Panc1 (cell line): ENCODE measurements around the gene POTEF. TPM values are rescaled to one million over a fixed set of nuclear protein-coding genes. Genes with fewer than 3 reads are reported as not detected.
"Not testable (repeated sequence)": the region's sequence is repeated elsewhere in the genome, so short reads cannot be mapped to it uniquely, and the experiment has no call there.

Experiments used
- ATAC-seq: fragments of 200-7000 bp; cut with Tn5 transposase; 2 replicates; pipeline ENCODE4 v1.9.1; 2020; ENCODE audit warnings: mild to moderate bottlenecking, moderate library complexity
- Bru-seq: library from RNA; stranded (reverse); fragments of 400-500 nt; gene quantifications from one replicate; lab custom pipeline; 2021; lab: Mats Ljungman, UMichigan
- BruChase-seq, 2 experiments: library from RNA; stranded (reverse); fragments of 400-500 nt; gene quantifications; one replicate each; lab custom pipeline; 2021; lab: Mats Ljungman, UMichigan
- BruUV-seq: library from RNA; stranded (reverse); fragments of 400-500 nt; replicated peaks from 2 replicates; lab custom pipeline; 2021; lab: Mats Ljungman, UMichigan
- CTCF ChIA-PET: fragments of 300-600 bp; sonication (Branson Sonifier 250); formaldehyde crosslinking; loops from one replicate; lab custom pipeline; 2022; ENCODE audit warnings: antibody characterized with exemption; lab: Charles Lee
- POLR2A ChIA-PET: fragments of 300-600 bp; sonication (Branson Sonifier 250); formaldehyde crosslinking; loops from one replicate; lab custom pipeline; 2022; ENCODE audit warnings: antibody characterized with exemption; lab: Charles Lee
- DNase-seq: peaks from one replicate; pipeline ENCODE4 v3.0.0-alpha.2; 2010; ENCODE audit warnings: low read depth, low spot score
- H3K27ac ChIP-seq: 2 replicates; pipeline ENCODE4 v1.5.1; 2011; ENCODE audit warnings: mild to moderate bottlenecking, low read length, inconsistent platforms
- H3K27me3 ChIP-seq: fragments of 200-500 bp; sonication (Bioruptor generic); 2 replicates; pipeline ENCODE4 v1.6.0; 2014; ENCODE audit warnings: low read length, inconsistent platforms; ENCODE audit not compliant: control insufficient read depth, insufficient read depth
- H3K36me3 ChIP-seq: fragments of 200-500 bp; sonication (Bioruptor generic); 2 replicates; pipeline ENCODE4 v1.5.1; 2014; ENCODE audit warnings: inconsistent platforms, mild to moderate bottlenecking, low read length, moderate library complexity; ENCODE audit not compliant: control insufficient read depth, insufficient read depth
- H3K4me1 ChIP-seq: 2 replicates; pipeline ENCODE4 v1.5.1; 2011; ENCODE audit warnings: inconsistent platforms, mild to moderate bottlenecking, low read length, moderate library complexity; ENCODE audit not compliant: control insufficient read depth, insufficient read depth
- H3K4me3 ChIP-seq, 2 experiments: 2 replicates each; pipeline ENCODE4 v1.5.1; 2011 to 2012; ENCODE audit warnings: low read depth in 2 of 2, low read length in 2 of 2, mild to moderate bottlenecking in 2 of 2, inconsistent platforms in 1 of 2, moderate library complexity in 1 of 2
- H3K9me3 ChIP-seq: fragments of 200-500 bp; sonication (Bioruptor generic); 2 replicates; pipeline ENCODE4 v1.5.1; 2014; ENCODE audit warnings: low read depth, mild to moderate bottlenecking, inconsistent platforms, low read length, moderate library complexity; ENCODE audit not compliant: control insufficient read depth, insufficient read depth
- CTCF ChIP-seq: fragments of 450-650 bp; IDR thresholded peaks from 2 replicates; pipeline ENCODE4 v1.5.1; 2017; ENCODE audit warnings: mild to moderate bottlenecking
- POLR2AphosphoS5 ChIP-seq: IDR thresholded peaks from 2 replicates; pipeline ENCODE4 v1.6.1; 2012; ENCODE audit warnings: mild to moderate bottlenecking, low read depth, low read length, moderate library complexity
- REST ChIP-seq, 2 experiments: IDR thresholded peaks; 2 replicates each; pipeline ENCODE4 v1.6.1; 2011 to 2012; ENCODE audit warnings: low read depth in 2 of 2, control low read depth in 1 of 2, low read length in 1 of 2, mild to moderate bottlenecking in 1 of 2, moderate library complexity in 1 of 2; ENCODE audit not compliant: insufficient read depth in 1 of 2
- SIN3A ChIP-seq: IDR thresholded peaks from 2 replicates; pipeline ENCODE4 v1.6.1; 2012; ENCODE audit warnings: low read depth, mild to moderate bottlenecking, low read length, moderate library complexity, borderline replicate concordance; ENCODE audit not compliant: insufficient read depth
- TCF7L2 ChIP-seq: IDR thresholded peaks from 2 replicates; pipeline ENCODE4 v1.6.1; 2011; ENCODE audit warnings: mild to moderate bottlenecking, low read depth, low read length, inconsistent platforms
- in situ Hi-C: cut with HindIII; loops from 2 replicates; pipeline ENCODE4 v1.10.0; 2016; ENCODE audit warnings: low sequenced_read_pairs, low pct_unique_long_range_greater_than_20kb
- intact Hi-C: fragments of 100-400 bp; cut with micrococcal nuclease; formaldehyde crosslinking; loops from one replicate; pipeline ENCODE4 v1.10.0; 2022; ENCODE audit not compliant: unreplicated experiment
- long read RNA-seq: library from polyadenylated mRNA; unstranded; transcript quantifications from one replicate; pipeline ENCODE4 v2.0.0, GENCODE V29; 2021; ENCODE audit not compliant: unreplicated experiment
- polyA plus RNA-seq: library from polyadenylated mRNA; unstranded; fragments of >200 nt; gene quantifications from one replicate; pipeline ENCODE4 v1.2.1, GENCODE V29; 2012; ENCODE audit warnings: missing spikeins; ENCODE audit not compliant: insufficient read length
- total RNA-seq: library from RNA; stranded (reverse); gene quantifications from one replicate; pipeline ENCODE4 v1.2.1, GENCODE V29; 2021; ENCODE audit not compliant: unreplicated experiment

The POTEF gene
- total RNA-seq (7.2 TPM), Bru-seq, nascent RNA (percentile 71 among the genes with signal in this experiment), BruChase-seq, experiment 1, labeled RNA remaining after a 2-hour chase (percentile 72 among the genes with signal in this experiment), BruChase-seq, experiment 2, labeled RNA remaining after a 6-hour chase (percentile 72 among the genes with signal in this experiment)
- 1.3 TPM for polyA plus RNA-seq
- long read RNA-seq, partial matches to known transcripts = 1 of 4 reads
- long read RNA-seq, other reads (novel, unspliced or antisense) = 3 of 4 reads

- H3K9me3 ChIP-seq, POLR2A ChIA-PET, H3K4me1 ChIP-seq, BruUV-seq, DNase-seq, H3K27ac ChIP-seq, H3K27me3 ChIP-seq, CTCF ChIA-PET, H3K36me3 ChIP-seq, intact Hi-C loops, in situ Hi-C loops: not testable (repeated sequence)
- ATAC-seq = peak; percentile 88
- peak within 1 kb of the TSS; percentile 45 to 56 for H3K4me3 ChIP-seq
Observed at GRCh38 chr2:130129120-130129829, at the start of gene POTEF. Gene POTEF, minus strand, starts transcription at chr2:130129222. Its CDS starts 8,707 bp downstream, at chr2:130120515.

GRCh38 chr2:130174866-130175265, 45.8 kb upstream of the POTEF start:
- in situ Hi-C loops, CTCF ChIA-PET, H3K4me3 ChIP-seq, ATAC-seq, H3K9me3 ChIP-seq, BruUV-seq, H3K4me1 ChIP-seq, H3K27ac ChIP-seq, DNase-seq, POLR2A ChIA-PET, H3K27me3 ChIP-seq, H3K36me3 ChIP-seq, intact Hi-C loops: not testable (repeated sequence)

- in situ Hi-C loops (no loop called here), intact Hi-C loops (no loop called here)
- CTCF ChIA-PET = no interaction called here
Observed at GRCh38 chr2:130169896-130170295, 40.9 kb upstream of the POTEF start.

GRCh38 chr2:130169163-130169562, 40.1 kb upstream of the POTEF start:
- H3K9me3 ChIP-seq, CTCF ChIA-PET, BruUV-seq, H3K27me3 ChIP-seq, POLR2A ChIA-PET, ATAC-seq, H3K36me3 ChIP-seq, intact Hi-C loops, DNase-seq, H3K4me1 ChIP-seq, in situ Hi-C loops, H3K27ac ChIP-seq, H3K4me3 ChIP-seq: not testable (repeated sequence)

More at GRCh38 chr2:130169896-130170295, 40.9 kb upstream of the POTEF start:
- ATAC-seq (no peak), DNase-seq (no peak)
- TF ChIP-seq CTCF (no peak), REST (IDR thresholded peaks at IDR 0.05; ENCODE audit: insufficient read depth in 1 of 2, low read depth in 2 of 2, low read length in 1 of 2) (no peak), SIN3A (no peak), TCF7L2 (no peak), POLR2AphosphoS5 (no peak)
- H3K9me3 ChIP-seq = no peaks in the 10 kb centered on the region
- POLR2A ChIA-PET = no interaction called here
- H3K27ac ChIP-seq = no peak overlapping the region
- no TSS peak for BruUV-seq
- no peaks in the 10 kb centered on the region for H3K27me3 ChIP-seq
- H3K4me1 ChIP-seq = no peaks in the 10 kb centered on the region
- peaks cover 6% of the 10 kb centered on the region; the same call in 1 of the 2 replicates for H3K36me3 ChIP-seq
- H3K4me3 ChIP-seq = no peak overlapping the region

GRCh38 chr2:130166611-130167010, 37.6 kb upstream of the POTEF start:
- POLR2A ChIA-PET, in situ Hi-C loops: not testable (repeated sequence)

More at GRCh38 chr2:130166611-130167010, 37.6 kb upstream of the POTEF start:
- intact Hi-C loops, ATAC-seq, H3K36me3 ChIP-seq, H3K9me3 ChIP-seq, H3K27ac ChIP-seq, H3K4me3 ChIP-seq, BruUV-seq, DNase-seq, H3K4me1 ChIP-seq, CTCF ChIA-PET, H3K27me3 ChIP-seq: not testable (repeated sequence)
